ENCODE data around the gene EGLN3. TPM values are rescaled to one million over a fixed set of nuclear protein-coding genes. Genes with fewer than 3 reads are reported as not detected.

The EGLN3 gene
- total and polyA plus RNA-seq, 8 donors, result 13.9 to 71.2 (median 26.6) TPM

DNA sequence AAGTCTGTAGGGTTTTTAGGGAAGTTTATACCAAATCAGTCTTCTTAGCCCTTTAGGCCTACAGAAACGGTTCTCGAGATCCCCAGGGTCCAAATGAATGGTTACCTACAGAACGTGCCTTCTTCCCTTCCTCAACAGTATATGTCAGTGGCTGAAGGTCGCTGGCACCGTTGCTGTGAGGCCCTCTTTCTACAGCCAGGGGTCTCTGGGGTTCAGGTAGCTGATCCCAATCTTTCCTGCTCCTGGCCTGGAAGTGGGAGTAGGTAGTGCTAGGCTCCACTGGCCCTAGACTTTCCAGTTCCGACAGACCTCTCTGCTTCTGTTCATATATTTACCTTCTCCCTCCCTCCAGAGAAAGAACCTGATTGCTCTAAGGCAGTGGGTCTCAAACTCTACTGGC, 6.4 kb upstream of the EGLN3 start:
- Histone ChIP-seq H3K36me3 (no peaks in the 10 kb centered on the region), H3K4me3 (no peak overlapping the region), H3K27me3 (peaks cover 0 to 6% (median 0%) of the 10 kb centered on the region in 3 donors), H3K4me1 (peaks cover 0 to 11% (median 4%) of the 10 kb centered on the region in 4 donors), H3K9me3 (no peaks in the 10 kb centered on the region), H3K27ac (no peak overlapping the region)
- WGBS, 5 donors, result 76 to 89% (median 84%) methylated on average over 6 of the region's 6 CpGs
- TF ChIP-seq EP300 (IDR thresholded peaks at IDR 0.05), result no peak
- TF ChIP-seq CTCF (IDR thresholded peaks at IDR 0.05), result no peak
- TF ChIP-seq POLR2A (IDR thresholded peaks at IDR 0.05), result no peak
- TF ChIP-seq POLR2AphosphoS5 (IDR thresholded peaks at IDR 0.05), result no peak
- DNase-seq, result no peak
- intact Hi-C loops (cut with DNase I; ENCODE audit: low total_unique reads), result no loop called here

DNA sequence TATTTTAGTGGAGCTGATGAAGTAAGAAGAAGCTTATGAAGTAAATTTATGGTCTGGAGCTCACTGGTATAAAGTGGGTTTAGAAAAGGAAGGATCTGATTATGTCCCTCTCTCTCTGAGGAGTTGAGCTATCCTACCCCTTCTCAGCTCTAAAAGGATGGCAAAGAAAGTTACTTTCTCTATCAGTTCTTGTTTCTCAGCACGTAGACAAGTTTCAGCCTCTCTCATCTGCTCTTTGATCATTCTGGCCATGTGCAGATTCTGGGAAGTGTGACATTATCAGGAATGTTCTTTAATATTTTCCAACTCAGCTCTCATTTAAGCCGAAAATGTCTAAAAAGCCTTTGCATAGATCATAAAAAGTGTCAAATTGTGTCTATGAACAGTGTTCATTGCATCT, 5.8 kb upstream of the EGLN3 start:
- peaks cover 0 to 12% (median 0%) of the 10 kb centered on the region in 3 donors for H3K27me3 ChIP-seq
- H3K27ac ChIP-seq, result no peak overlapping the region
- no peaks in the 10 kb centered on the region for H3K36me3 ChIP-seq
- H3K4me3 ChIP-seq, result no peak overlapping the region
- no peak for DNase-seq
- 85 to 98% (median 88%) methylated on average over 2 of the region's 2 CpGs for WGBS, 5 donors
- H3K9me3 ChIP-seq, result no peaks in the 10 kb centered on the region
- H3K4me1 ChIP-seq, result peaks cover 0 to 16% (median 5%) of the 10 kb centered on the region in 4 donors
- TF ChIP-seq EP300 (IDR thresholded peaks at IDR 0.05) (no peak), POLR2AphosphoS5 (IDR thresholded peaks at IDR 0.05) (no peak), CTCF (IDR thresholded peaks at IDR 0.05) (no peak), POLR2A (IDR thresholded peaks at IDR 0.05) (no peak)
- intact Hi-C loops (cut with DNase I; ENCODE audit: low total_unique reads), result no loop called here

- 22 to 42% (median 29%) methylated on average over 3 of the region's 3 CpGs for WGBS, 5 donors
- DNase-seq, result peak; percentile 39 to 70
- H3K4me1 ChIP-seq, result peaks cover 3 to 34% (median 17%) of the 10 kb centered on the region in 4 donors
- no peaks in the 10 kb centered on the region for H3K9me3 ChIP-seq
- H3K27ac ChIP-seq, result no peak overlapping the region
- intact Hi-C loops (cut with DNase I; ENCODE audit: low total_unique reads), result no loop called here
- peaks cover 0 to 35% (median 0%) of the 10 kb centered on the region in 3 donors for H3K27me3 ChIP-seq
- H3K36me3 ChIP-seq, result no peaks in the 10 kb centered on the region
- no peak overlapping the region for H3K4me3 ChIP-seq
- TF ChIP-seq POLR2A (IDR thresholded peaks at IDR 0.05) (no peak), POLR2AphosphoS5 (IDR thresholded peaks at IDR 0.05) (peak in 1 of 3 donors; percentile 43)
Measured at GRCh38 chr14:33954016-33954598, 3.2 kb upstream of the EGLN3 start.

- Histone ChIP-seq H3K27ac (no peak overlapping the region), H3K4me1 (peaks cover 7 to 47% (median 25%) of the 10 kb centered on the region in 4 donors), H3K9me3 (no peaks in the 10 kb centered on the region), H3K4me3 (no peak overlapping the region), H3K27me3 (peaks cover 0 to 35% (median 0%) of the 10 kb centered on the region in 3 donors), H3K36me3 (no peaks in the 10 kb centered on the region)
- intact Hi-C loops (cut with DNase I; ENCODE audit: low total_unique reads), result no loop called here
- no peak for TF ChIP-seq EP300 (IDR thresholded peaks at IDR 0.05)
- WGBS, 5 donors, result 77 to 86% (median 81%) methylated on average over 1 of the region's 1 CpG
- DNase-seq, result no peak
Measured at GRCh38 chr14:33952541-33952940, 1.7 kb upstream of the EGLN3 start.

GRCh38 chr14:33951183-33951840, 438 bp upstream of the EGLN3 start:
- intact Hi-C loops (cut with DNase I; ENCODE audit: low total_unique reads), result no loop called here
- Histone ChIP-seq H3K4me1 (peaks cover 16 to 59% (median 36%) of the 10 kb centered on the region in 4 donors), H3K36me3 (no peaks in the 10 kb centered on the region), H3K9me3 (no peaks in the 10 kb centered on the region), H3K4me3 (peak overlapping the region; percentile 75 to 80 (median 76)), H3K27ac (peak overlapping the region in 4 of 5 donors; percentile 83 to 86 (median 85)), H3K27me3 (peaks cover 0 to 35% (median 0%) of the 10 kb centered on the region in 3 donors)
- TF ChIP-seq POLR2A (IDR thresholded peaks at IDR 0.05), result no peak
- TF ChIP-seq EP300 (IDR thresholded peaks at IDR 0.05), result no peak
- TF ChIP-seq POLR2AphosphoS5 (IDR thresholded peaks at IDR 0.05), result no peak
- no peak for TF ChIP-seq CTCF (IDR thresholded peaks at IDR 0.05)
- DNase-seq, result no peak
- 11 to 13% (median 13%) methylated on average over 11 of the region's 11 CpGs for WGBS, 5 donors
